ENCODE measurements around the gene COMT.

DNA sequence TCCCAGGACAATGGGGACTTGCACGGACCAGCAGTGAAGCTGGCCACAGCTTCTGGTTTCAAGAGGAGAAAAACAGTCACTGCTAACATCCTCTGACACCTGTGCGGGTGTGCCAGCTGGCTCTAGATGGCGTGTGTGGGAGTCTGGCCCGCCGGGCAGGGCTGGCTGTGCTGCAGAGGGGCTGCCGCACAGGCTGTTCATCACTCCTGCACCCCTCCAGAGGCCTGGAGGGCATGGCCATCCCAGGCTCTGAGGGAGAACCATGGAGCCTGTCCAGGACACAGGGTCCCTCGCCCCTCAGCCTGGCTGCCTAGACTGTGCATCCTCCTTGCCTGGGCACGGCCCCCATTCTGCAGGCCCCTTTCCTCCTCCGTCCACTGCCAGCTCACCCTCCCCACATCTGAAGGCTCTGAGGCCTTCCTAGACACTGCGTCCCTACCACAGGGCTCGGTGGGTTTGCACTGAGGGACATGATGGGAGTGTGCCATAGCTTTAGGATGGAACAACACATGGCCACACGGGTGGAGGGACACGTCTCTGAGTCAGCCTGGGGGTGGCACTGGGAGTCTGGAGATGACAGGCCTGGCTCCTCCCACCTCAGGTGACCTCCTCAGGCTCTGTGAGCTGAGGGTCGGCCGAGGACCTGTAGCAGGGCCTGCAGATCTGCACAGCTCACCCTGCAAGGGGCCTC, 44.8 kb upstream of the COMT start:
- TF ChIP-seq POLR2A (IDR thresholded peaks at IDR 0.05; ENCODE audit: borderline replicate concordance, extremely low read depth, insufficient read depth, insufficient read length) (no peak), SIN3A (IDR thresholded peaks at IDR 0.05; ENCODE audit: low read depth) (no peak), ELF1 (IDR thresholded peaks at IDR 0.05; ENCODE audit: borderline replicate concordance, low read depth) (no peak), SP1 (IDR thresholded peaks at IDR 0.05; ENCODE audit: low read depth) (no peak), POLR2AphosphoS5 (IDR thresholded peaks at IDR 0.05; ENCODE audit: low read depth, low read length) (no peak), EZH2 (IDR thresholded peaks at IDR 0.05) (no peak), ZNF274 (IDR thresholded peaks at IDR 0.05; ENCODE audit: low read depth, low read length) (no peak), YY1 (IDR thresholded peaks at IDR 0.05; ENCODE audit: extremely low read depth, insufficient replicate concordance, low read depth, low read length) (no peak)
- TF ChIP-seq, protein P1, sequence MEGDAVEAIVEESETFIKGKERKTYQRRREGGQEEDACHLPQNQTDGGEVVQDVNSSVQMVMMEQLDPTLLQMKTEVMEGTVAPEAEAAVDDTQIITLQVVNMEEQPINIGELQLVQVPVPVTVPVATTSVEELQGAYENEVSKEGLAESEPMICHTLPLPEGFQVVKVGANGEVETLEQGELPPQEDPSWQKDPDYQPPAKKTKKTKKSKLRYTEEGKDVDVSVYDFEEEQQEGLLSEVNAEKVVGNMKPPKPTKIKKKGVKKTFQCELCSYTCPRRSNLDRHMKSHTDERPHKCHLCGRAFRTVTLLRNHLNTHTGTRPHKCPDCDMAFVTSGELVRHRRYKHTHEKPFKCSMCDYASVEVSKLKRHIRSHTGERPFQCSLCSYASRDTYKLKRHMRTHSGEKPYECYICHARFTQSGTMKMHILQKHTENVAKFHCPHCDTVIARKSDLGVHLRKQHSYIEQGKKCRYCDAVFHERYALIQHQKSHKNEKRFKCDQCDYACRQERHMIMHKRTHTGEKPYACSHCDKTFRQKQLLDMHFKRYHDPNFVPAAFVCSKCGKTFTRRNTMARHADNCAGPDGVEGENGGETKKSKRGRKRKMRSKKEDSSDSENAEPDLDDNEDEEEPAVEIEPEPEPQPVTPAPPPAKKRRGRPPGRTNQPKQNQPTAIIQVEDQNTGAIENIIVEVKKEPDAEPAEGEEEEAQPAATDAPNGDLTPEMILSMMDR (IDR thresholded peaks at IDR 0.05 in 2 of 3, conservative IDR thresholded peaks at IDR 0.05 in 1 of 3; ENCODE audit: borderline replicate concordance in 1 of 3, insufficient read depth in 1 of 3, low read depth in 2 of 3, low read length in 2 of 3): no peak
- TF ChIP-seq, protein P2, sequence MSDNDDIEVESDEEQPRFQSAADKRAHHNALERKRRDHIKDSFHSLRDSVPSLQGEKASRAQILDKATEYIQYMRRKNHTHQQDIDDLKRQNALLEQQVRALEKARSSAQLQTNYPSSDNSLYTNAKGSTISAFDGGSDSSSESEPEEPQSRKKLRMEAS (IDR thresholded peaks at IDR 0.05): no peak
